GM12878 (cell line): ENCODE data around the gene TMED5. TPM values are rescaled to one million over a fixed set of nuclear protein-coding genes. Genes with fewer than 3 reads are reported as not detected.

Source experiments
- ATAC-seq: fragments of 200-7000 bp; cut with Tn5 transposase; 3 replicates; pipeline ENCODE4 v1.9.1; 2020; ENCODE audit warnings: mild to moderate bottlenecking, moderate library complexity
- BruUV-seq: library from RNA; stranded (reverse); fragments of 400-500 nt; replicated peaks from 2 replicates; lab custom pipeline; 2021; lab: Mats Ljungman, UMichigan
- CTCF ChIA-PET: fragments of 300-600 bp; sonication (Branson Sonifier 250); formaldehyde crosslinking; extraction: SDS; loops from one replicate; lab custom pipeline; 2021; ENCODE audit warnings: inconsistent platforms; lab: Yijun Ruan, JAX
- POLR2A ChIA-PET: fragments of 350-600 bp; formaldehyde crosslinking; extraction: SDS; loops from one replicate; lab custom pipeline; 2021; ENCODE audit warnings: inconsistent platforms; lab: Charles Lee
- RAD21 ChIA-PET: fragments of 300-600 bp; sonication (Branson Sonifier 250); formaldehyde crosslinking; loops from one replicate; lab custom pipeline; 2023; ENCODE audit warnings: antibody characterized with exemption; ENCODE audit not compliant: unreplicated experiment; lab: Charles Lee
- SMC1A ChIA-PET: fragments of 300-600 bp; sonication (Branson Sonifier 250); formaldehyde crosslinking; loops from one replicate; lab custom pipeline; 2023; ENCODE audit not compliant: unreplicated experiment, uncharacterized antibody; lab: Charles Lee
- DNase-seq: peaks from one replicate; pipeline ENCODE4 v3.0.0-alpha.2; 2011; ENCODE audit warnings: low read depth, low spot score
- FAIRE-seq: peaks from 3 replicates; lab custom pipeline; 2011; peaks lifted over from hg19 to GRCh38; lab: Jason Lieb, UNC
- H2AFZ ChIP-seq: 2 replicates; pipeline ENCODE4 v1.6.0; 2011; ENCODE audit warnings: low read depth, low read length, control low read depth; ENCODE audit not compliant: control insufficient read depth
- H3K27ac ChIP-seq: 2 replicates; pipeline ENCODE4 v1.5.1; 2011; ENCODE audit warnings: control low read depth; ENCODE audit not compliant: control insufficient read depth, insufficient read depth
- H3K27me3 ChIP-seq, 2 experiments: replicated peaks in 1 of 2; 2 replicates each; pipeline versions ENCODE4 v1.6.0 to v1.6.1; 2011; ENCODE audit warnings: low read length in 1 of 2; ENCODE audit not compliant: control insufficient read depth in 2 of 2, insufficient read depth in 2 of 2
- H3K36me3 ChIP-seq, 2 experiments: 2 replicates each; pipeline ENCODE4 v1.5.1; 2011; ENCODE audit warnings: low read length in 1 of 2; ENCODE audit not compliant: control insufficient read depth in 2 of 2, insufficient read depth in 2 of 2
- H3K4me1 ChIP-seq: 2 replicates; pipeline ENCODE4 v1.6.1; 2011; ENCODE audit warnings: mild to moderate bottlenecking, low read length, moderate library complexity, mixed read lengths; ENCODE audit not compliant: control insufficient read depth, insufficient read depth
- H3K4me2 ChIP-seq: 2 replicates; pipeline ENCODE4 v1.6.0; 2011; ENCODE audit warnings: control low read depth; ENCODE audit not compliant: control insufficient read depth, insufficient read depth
- H3K4me3 ChIP-seq: fragments of 200-600 bp; sonication (generic); 2 replicates; pipeline ENCODE4 v1.5.1; 2016
- H3K79me2 ChIP-seq: 2 replicates; pipeline ENCODE4 v1.6.0; 2011; ENCODE audit warnings: low read length; ENCODE audit not compliant: control insufficient read depth, insufficient read depth
- H3K9ac ChIP-seq: 2 replicates; pipeline ENCODE4 v1.8.0; 2011; ENCODE audit warnings: low read length, control low read depth, mixed read lengths; ENCODE audit not compliant: control insufficient read depth, insufficient read depth
- H3K9me3 ChIP-seq: replicated peaks from 3 replicates; pipeline ENCODE4 v1.5.1; 2011; ENCODE audit warnings: mild to moderate bottlenecking, low read length; ENCODE audit not compliant: control insufficient read depth, insufficient read depth
- H4K20me1 ChIP-seq: 2 replicates; pipeline ENCODE4 v1.6.0; 2011; ENCODE audit not compliant: control insufficient read depth, insufficient read depth
- ATF3 ChIP-seq: IDR thresholded peaks from 2 replicates; pipeline ENCODE4 v1.6.1; 2011; ENCODE audit warnings: low read depth, mild to moderate bottlenecking, low read length, moderate library complexity, borderline replicate concordance; ENCODE audit errors: extremely low read depth
- CBX5 ChIP-seq: sonication (generic); IDR thresholded peaks from 2 replicates; pipeline ENCODE4 v1.6.1; 2016; ENCODE audit warnings: low read depth, moderate library complexity, mild to moderate bottlenecking, inconsistent platforms
- IKZF2 ChIP-seq, 2 experiments: fragments of 450-650 bp; IDR thresholded peaks; 2 replicates each; pipeline ENCODE4 v1.6.1; 2017; ENCODE audit warnings: mild to moderate bottlenecking in 2 of 2, moderate library complexity in 2 of 2
- NFXL1 ChIP-seq: fragments of 450-650 bp; IDR thresholded peaks from 2 replicates; pipeline ENCODE4 v1.6.1; 2017; ENCODE audit warnings: antibody characterized with exemption, mild to moderate bottlenecking, borderline replicate concordance
- NRF1 ChIP-seq: conservative IDR thresholded peaks from 2 replicates; pipeline ENCODE4 v1.6.1; 2011; ENCODE audit warnings: mild to moderate bottlenecking, low read depth, low read length, improper control_type of control experiment
- POLR2A ChIP-seq: IDR thresholded peaks from 2 replicates; pipeline ENCODE4 v1.6.1; 2011; ENCODE audit warnings: low read depth, mild to moderate bottlenecking, low read length
- RBBP5 ChIP-seq: fragments of 200-600 bp; sonication (generic); conservative IDR thresholded peaks from 2 replicates; pipeline ENCODE4 v1.6.1; 2016
- STAT3 ChIP-seq: IDR thresholded peaks from 2 replicates; pipeline ENCODE4 v1.6.1; 2011; ENCODE audit warnings: low read depth, low read length, improper control_type of control experiment
- TBL1XR1 ChIP-seq: IDR thresholded peaks from 2 replicates; pipeline ENCODE4 v1.6.1; 2012; ENCODE audit warnings: low read depth, low read length, improper control_type of control experiment
- YY1 ChIP-seq: IDR thresholded peaks from 2 replicates; pipeline ENCODE4 v1.6.1; 2011; ENCODE audit warnings: low read depth, mild to moderate bottlenecking, low read length
- ZNF622 ChIP-seq: fragments of 450-650 bp; IDR thresholded peaks from 2 replicates; pipeline ENCODE4 v1.6.1; 2017; ENCODE audit warnings: mild to moderate bottlenecking, inconsistent platforms
- WGBS: methylation state at CpG from one replicate; pipeline ENCODE4 v1.1.6; 2016; ENCODE audit warnings: low lambda C conversion rate; ENCODE audit not compliant: insufficient replicate concordance, insufficient coverage; ENCODE audit errors: missing lambda C conversion rate; 5-methylcytosine and 5-hydroxymethylcytosine counted together
- in situ Hi-C: fragments of 300-500 bp; cut with MboI; formaldehyde crosslinking; loops from 9 replicates; pipeline ENCODE4 v1.14.3; 2018; ENCODE audit warnings: mixed read lengths
- intact Hi-C: fragments of 100-400 bp; cut with micrococcal nuclease; formaldehyde crosslinking; loops from one replicate; pipeline ENCODE4 v1.14.2; 2022; ENCODE audit not compliant: unreplicated experiment
- polyA plus RNA-seq, 11 experiments: library from polyadenylated mRNA; depleted of rRNA in 4 of 11; unstranded in 6 of 11; stranded (reverse) in 5 of 11; fragments of >200 nt; fragmentation: Nextera tagmentation in 4 of 11; fragmentation: Illumina TruSeq in 1 of 11; extraction: Ambion mirVana in 4 of 11; extraction: Trizol in 1 of 11; gene quantifications; 1 replicate in 1 of 11; 2 replicates in 10 of 11; pipeline versions ENCODE4 v1.2.1 to v1.2.3, GENCODE V29; 2011 to 2016; ENCODE audit warnings: inconsistent platforms in 2 of 11, missing spikeins in 2 of 11, low read depth in 1 of 11
- total RNA-seq, 4 experiments: library from RNA; depleted of rRNA in 3 of 4; stranded (reverse); fragments of >200 nt in 3 of 4; fragmentation: Illumina TruSeq in 1 of 4; extraction: Trizol in 1 of 4; gene quantifications; 2 replicates each; pipeline versions ENCODE4 v1.2.1 to v1.2.3, GENCODE V29; 2013 to 2021
- TF ChIP-seq, protein P1 (sequence below): IDR thresholded peaks from 2 replicates; pipeline ENCODE4 v1.6.1; 2012; ENCODE audit warnings: low read depth, low read length, improper control_type of control experiment
- TF ChIP-seq, protein P2 (sequence below): fragments of 450-650 bp; IDR thresholded peaks from 2 replicates; pipeline ENCODE4 v1.6.1; 2018; ENCODE audit warnings: mild to moderate bottlenecking, low read depth, moderate library complexity; ENCODE audit not compliant: partially characterized antibody

TMED5 gene
- total and polyA plus RNA-seq, 10 of the 15 experiments (the other 5 are each of a cell fraction or from before 2014, with no cell fraction given), result 18.5 to 80.6 (median 54.0) TPM

DNA sequence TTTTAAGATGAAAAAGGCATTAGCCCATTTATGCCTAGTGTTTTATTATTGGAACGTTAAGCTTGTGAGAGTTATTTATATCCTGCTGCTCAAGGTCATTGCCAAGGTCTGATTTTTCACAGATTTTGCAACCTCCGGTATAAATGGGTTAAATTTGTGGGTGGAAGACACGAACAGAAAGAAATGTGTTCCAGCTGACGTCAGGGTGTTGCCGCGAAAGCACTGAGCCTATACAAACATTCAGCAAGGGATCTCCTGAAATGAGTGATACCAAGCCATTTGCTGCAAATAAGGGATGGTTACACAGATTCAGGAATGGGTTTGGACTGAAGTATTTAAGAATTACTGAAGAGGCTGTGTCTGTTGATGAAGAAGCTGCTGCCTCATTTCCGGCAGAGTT lies 32.2 kb downstream of the TMED5 start:
- 88% methylated on average over 7 of the region's 7 CpGs for WGBS
- BruUV-seq, result TSS peak; percentile 17
- DNase-seq (no peak), ATAC-seq (no peak), FAIRE-seq (no peak)
- POLR2A ChIA-PET, result no interaction called here
- no peak overlapping the region for H3K9ac ChIP-seq
- H3K36me3 ChIP-seq, result peaks cover 2 to 24% of the 10 kb centered on the region in 2 experiments; a peak in 3 of 4 replicates
- H3K79me2 ChIP-seq, result no peaks in the 10 kb centered on the region
- H3K9me3 ChIP-seq, result no peaks in the 10 kb centered on the region
- H3K4me2 ChIP-seq, result no peak overlapping the region
- RAD21 ChIA-PET, result no interaction called here
- H3K27ac ChIP-seq, result no peak overlapping the region
- H4K20me1 ChIP-seq, result no peaks in the 10 kb centered on the region
- TF ChIP-seq POLR2A (0 out of 2 replicates have a peak, but pooled peaks have one; percentile 16), IKZF2 (IDR thresholded peaks at IDR 0.05) (no peak)
- no peak overlapping the region for H3K4me3 ChIP-seq
- SMC1A ChIA-PET, result no interaction called here
- H2AFZ ChIP-seq, result no peak overlapping the region
- no peaks in the 10 kb centered on the region for H3K27me3 ChIP-seq
- intact Hi-C loops (loop anchor here (2.0 kb wide), 1 partner anchor 127 kb away; no protein-coding TSS in a partner anchor), in situ Hi-C loops (no loop called here)
- H3K4me1 ChIP-seq, result no peaks in the 10 kb centered on the region
- CTCF ChIA-PET, result no interaction called here

DNA sequence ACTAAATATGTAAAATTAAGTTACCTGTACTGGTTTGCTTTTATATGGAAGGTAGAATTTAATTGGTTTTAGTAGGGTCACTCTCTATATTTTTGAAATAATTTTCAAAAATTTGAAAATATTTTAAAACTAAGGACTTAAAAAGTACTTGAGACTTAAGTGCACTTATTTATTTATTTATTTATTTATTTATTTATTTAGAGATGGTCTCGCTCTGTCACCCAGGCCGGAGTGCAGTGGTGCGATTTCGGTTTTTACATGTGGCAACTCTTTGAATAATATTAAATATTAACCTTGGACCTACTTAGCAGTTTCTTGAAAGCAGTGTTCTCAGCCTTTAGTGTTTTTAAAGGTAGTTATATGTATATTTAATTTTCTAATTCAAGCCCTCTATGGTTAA lies 36.4 kb downstream of the TMED5 start:
- Histone ChIP-seq H3K79me2 (no peaks in the 10 kb centered on the region), H3K36me3 (peaks cover 0 to 7% of the 10 kb centered on the region in 2 experiments; a peak in 3 of 4 replicates), H3K27me3 (no peaks in the 10 kb centered on the region), H2AFZ (no peak overlapping the region), H3K4me2 (no peak overlapping the region), H3K9me3 (no peaks in the 10 kb centered on the region), H3K27ac (no peak overlapping the region), H3K4me1 (no peaks in the 10 kb centered on the region), H3K9ac (no peak overlapping the region), H3K4me3 (no peak overlapping the region), H4K20me1 (no peaks in the 10 kb centered on the region)
- 100% methylated on average over 4 of the region's 4 CpGs for WGBS
- intact Hi-C loops, result no loop called here
- no peak for DNase-seq
- BruUV-seq, result no TSS peak
- ChIA-PET CTCF (interaction anchor here (0.6 to 1.0 kb wide), 2 partner anchors 10 to 233 kb away, joined by 3 to 4 read pairs; no protein-coding TSS in a partner anchor), POLR2A (interaction anchor here (0.6 kb wide), 2 partner anchors 31 to 781 kb away, joined by 3 to 4 read pairs; no protein-coding TSS in a partner anchor), SMC1A (no interaction called here), RAD21 (interaction anchor here (1.5 kb wide), 1 partner anchor 12 kb away, joined by 3 read pairs; no protein-coding TSS in a partner anchor)
- no peak for FAIRE-seq
- TF ChIP-seq YY1 (no peak), ZNF622 (no peak), NRF1 (no peak), RBBP5 (no peak), ATF3 (no peak), CBX5 (no peak), TBL1XR1 (no peak), NFXL1 (no peak), STAT3 (no peak)
- TF ChIP-seq, protein P1, sequence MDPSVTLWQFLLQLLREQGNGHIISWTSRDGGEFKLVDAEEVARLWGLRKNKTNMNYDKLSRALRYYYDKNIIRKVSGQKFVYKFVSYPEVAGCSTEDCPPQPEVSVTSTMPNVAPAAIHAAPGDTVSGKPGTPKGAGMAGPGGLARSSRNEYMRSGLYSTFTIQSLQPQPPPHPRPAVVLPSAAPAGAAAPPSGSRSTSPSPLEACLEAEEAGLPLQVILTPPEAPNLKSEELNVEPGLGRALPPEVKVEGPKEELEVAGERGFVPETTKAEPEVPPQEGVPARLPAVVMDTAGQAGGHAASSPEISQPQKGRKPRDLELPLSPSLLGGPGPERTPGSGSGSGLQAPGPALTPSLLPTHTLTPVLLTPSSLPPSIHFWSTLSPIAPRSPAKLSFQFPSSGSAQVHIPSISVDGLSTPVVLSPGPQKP, result no peak
- TF ChIP-seq, protein P2, sequence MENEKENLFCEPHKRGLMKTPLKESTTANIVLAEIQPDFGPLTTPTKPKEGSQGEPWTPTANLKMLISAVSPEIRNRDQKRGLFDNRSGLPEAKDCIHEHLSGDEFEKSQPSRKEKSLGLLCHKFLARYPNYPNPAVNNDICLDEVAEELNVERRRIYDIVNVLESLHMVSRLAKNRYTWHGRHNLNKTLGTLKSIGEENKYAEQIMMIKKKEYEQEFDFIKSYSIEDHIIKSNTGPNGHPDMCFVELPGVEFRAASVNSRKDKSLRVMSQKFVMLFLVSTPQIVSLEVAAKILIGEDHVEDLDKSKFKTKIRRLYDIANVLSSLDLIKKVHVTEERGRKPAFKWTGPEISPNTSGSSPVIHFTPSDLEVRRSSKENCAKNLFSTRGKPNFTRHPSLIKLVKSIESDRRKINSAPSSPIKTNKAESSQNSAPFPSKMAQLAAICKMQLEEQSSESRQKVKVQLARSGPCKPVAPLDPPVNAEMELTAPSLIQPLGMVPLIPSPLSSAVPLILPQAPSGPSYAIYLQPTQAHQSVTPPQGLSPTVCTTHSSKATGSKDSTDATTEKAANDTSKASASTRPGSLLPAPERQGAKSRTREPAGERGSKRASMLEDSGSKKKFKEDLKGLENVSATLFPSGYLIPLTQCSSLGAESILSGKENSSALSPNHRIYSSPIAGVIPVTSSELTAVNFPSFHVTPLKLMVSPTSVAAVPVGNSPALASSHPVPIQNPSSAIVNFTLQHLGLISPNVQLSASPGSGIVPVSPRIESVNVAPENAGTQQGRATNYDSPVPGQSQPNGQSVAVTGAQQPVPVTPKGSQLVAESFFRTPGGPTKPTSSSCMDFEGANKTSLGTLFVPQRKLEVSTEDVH, result no peak
- in situ Hi-C loops, result no loop called here
- ATAC-seq, result no peak
